Measurements from ENCODE around the gene NOD1. TPM values are rescaled to one million over a fixed set of nuclear protein-coding genes. Genes with fewer than 3 reads are reported as not detected.

Gene NOD1
- total RNA-seq, 2 donors from 2014 or later = 16.2 to 47.0 TPM

DNA sequence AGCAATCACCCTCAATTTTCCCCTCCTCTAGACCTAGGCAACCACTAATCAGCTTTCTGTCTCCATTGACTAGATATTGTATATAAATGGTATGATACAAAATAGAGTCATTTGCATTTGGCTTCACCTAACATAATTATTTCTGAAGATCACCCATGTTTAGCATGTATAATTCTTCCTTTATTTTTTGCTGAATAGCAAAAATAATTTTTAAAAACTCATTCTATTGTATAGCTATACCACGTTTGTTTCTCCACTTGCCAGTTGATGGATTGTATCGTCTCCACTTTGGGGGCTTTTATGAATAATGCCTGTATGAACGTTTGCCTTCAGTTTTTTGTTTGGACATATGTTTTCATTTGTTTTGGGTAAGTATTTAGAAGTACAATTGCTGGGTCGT is 98.8 kb downstream of the NOD1 start:
- peaks cover 0 to 11% of the 10 kb centered on the region in 2 donors for H3K4me1 ChIP-seq (ENCODE audit: control insufficient read depth in 1 of 2, low read depth in 2 of 2)
- no peak for ATAC-seq (ENCODE audit: insufficient number of reproducible peaks, low FRiP score, low read depth)
- no peak for DNase-seq (ENCODE audit: low spot score)
- H3K27ac ChIP-seq = no peak overlapping the region
- H3K27me3 ChIP-seq (replicated peaks; ENCODE audit: insufficient read depth) = no peaks in the 10 kb centered on the region
- H3K36me3 ChIP-seq = no peaks in the 10 kb centered on the region
- peaks cover 3% of the 10 kb centered on the region for H3K9me3 ChIP-seq
- no peak overlapping the region for H3K4me3 ChIP-seq
- TF ChIP-seq, protein P1, sequence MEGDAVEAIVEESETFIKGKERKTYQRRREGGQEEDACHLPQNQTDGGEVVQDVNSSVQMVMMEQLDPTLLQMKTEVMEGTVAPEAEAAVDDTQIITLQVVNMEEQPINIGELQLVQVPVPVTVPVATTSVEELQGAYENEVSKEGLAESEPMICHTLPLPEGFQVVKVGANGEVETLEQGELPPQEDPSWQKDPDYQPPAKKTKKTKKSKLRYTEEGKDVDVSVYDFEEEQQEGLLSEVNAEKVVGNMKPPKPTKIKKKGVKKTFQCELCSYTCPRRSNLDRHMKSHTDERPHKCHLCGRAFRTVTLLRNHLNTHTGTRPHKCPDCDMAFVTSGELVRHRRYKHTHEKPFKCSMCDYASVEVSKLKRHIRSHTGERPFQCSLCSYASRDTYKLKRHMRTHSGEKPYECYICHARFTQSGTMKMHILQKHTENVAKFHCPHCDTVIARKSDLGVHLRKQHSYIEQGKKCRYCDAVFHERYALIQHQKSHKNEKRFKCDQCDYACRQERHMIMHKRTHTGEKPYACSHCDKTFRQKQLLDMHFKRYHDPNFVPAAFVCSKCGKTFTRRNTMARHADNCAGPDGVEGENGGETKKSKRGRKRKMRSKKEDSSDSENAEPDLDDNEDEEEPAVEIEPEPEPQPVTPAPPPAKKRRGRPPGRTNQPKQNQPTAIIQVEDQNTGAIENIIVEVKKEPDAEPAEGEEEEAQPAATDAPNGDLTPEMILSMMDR (IDR thresholded peaks at IDR 0.05) = no peak

DNA sequence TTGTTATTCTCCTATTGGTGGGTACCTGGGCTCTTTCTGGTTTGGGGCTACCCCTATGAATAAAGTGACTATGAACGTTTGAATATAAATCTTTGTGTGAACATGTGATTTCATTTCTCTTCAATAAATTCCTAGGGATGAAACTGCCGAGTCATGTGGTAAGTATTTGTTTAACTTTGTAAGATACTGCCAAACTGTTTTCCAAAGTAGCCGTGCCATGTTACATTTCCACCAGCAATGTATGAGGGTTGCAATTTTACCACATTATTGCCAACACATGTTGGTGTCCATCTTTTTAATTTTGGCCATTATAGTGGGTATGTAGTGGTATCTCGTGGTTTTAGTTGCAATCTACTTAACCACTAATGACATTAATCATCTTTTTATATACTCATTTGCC is 99.5 kb downstream of the NOD1 start:
- no peak for DNase-seq (ENCODE audit: low spot score)
- TF ChIP-seq, protein P1 (IDR thresholded peaks at IDR 0.05) = no peak
- Histone ChIP-seq H3K36me3 (no peaks in the 10 kb centered on the region), H3K27ac (no peak overlapping the region), H3K27me3 (replicated peaks; ENCODE audit: insufficient read depth) (no peaks in the 10 kb centered on the region), H3K4me3 (no peak overlapping the region), H3K9me3 (peaks cover 3% of the 10 kb centered on the region), H3K4me1 (ENCODE audit: control insufficient read depth in 1 of 2, low read depth in 2 of 2) (peaks cover 0 to 11% of the 10 kb centered on the region in 2 donors)
- ATAC-seq (ENCODE audit: insufficient number of reproducible peaks, low FRiP score, low read depth) = no peak

DNA sequence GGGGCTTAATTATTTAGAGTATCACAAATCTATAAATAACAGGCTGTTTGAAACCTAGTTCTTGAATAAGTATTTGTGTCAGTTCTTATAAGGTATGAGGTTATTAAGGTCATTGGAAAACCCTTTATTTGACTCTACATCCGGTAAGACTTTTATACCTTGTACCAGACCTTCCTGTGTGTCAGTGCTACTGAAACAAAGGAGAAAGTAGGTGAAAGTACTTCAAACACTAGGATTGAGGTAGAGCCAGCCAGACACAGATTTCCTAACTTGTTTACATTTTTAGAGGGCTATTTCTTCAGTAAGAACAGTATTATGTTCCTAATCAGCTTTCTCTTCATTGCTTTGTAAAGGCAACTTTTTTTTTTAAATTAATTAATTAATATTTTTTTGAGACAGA is 100.3 kb downstream of the NOD1 start:
- ATAC-seq (ENCODE audit: insufficient number of reproducible peaks, low FRiP score, low read depth) = no peak
- DNase-seq (ENCODE audit: low spot score) = no peak
- TF ChIP-seq, protein P1 (IDR thresholded peaks at IDR 0.05) = no peak
- H3K4me3 ChIP-seq = no peak overlapping the region
- no peaks in the 10 kb centered on the region for H3K36me3 ChIP-seq
- peaks cover 0 to 11% of the 10 kb centered on the region in 2 donors for H3K4me1 ChIP-seq (ENCODE audit: control insufficient read depth in 1 of 2, low read depth in 2 of 2)
- peaks cover 3% of the 10 kb centered on the region for H3K9me3 ChIP-seq
- no peaks in the 10 kb centered on the region for H3K27me3 ChIP-seq (replicated peaks; ENCODE audit: insufficient read depth)
- H3K27ac ChIP-seq = no peak overlapping the region

Other genes starting within 250 kb of the NOD1 start
- gene ZNRF2, start 194.2 kb downstream of the NOD1 start, total RNA-seq = 10 to 100 TPM; 20.2 to 29.4 TPM
- 10 to 100 TPM; 11.8 to 24.6 TPM for gene GGCT, start 26.0 kb upstream of the NOD1 start, total RNA-seq
- gene GARS1, start 116.1 kb upstream of the NOD1 start, total RNA-seq = 10 to 100 TPM; 76.5 to 81.6 TPM
- gene CRHR2, start 203.7 kb upstream of the NOD1 start, total RNA-seq = under 1 TPM in 1 of 2 donors, not detected in 1; 0.21 TPM

All from thoracic aorta (tissue), 2 donors.